HG03066 (cell line): Measurements from ENCODE around the gene SELENOM.

ENCODE experiments used
- ATAC-seq: cut with Tn5 transposase; IDR thresholded peaks from one replicate; pipeline ENCODE4 v1.9.1; 2021; ENCODE audit warnings: low read depth; ENCODE audit not compliant: unreplicated experiment

The SELENOM gene

DNA sequence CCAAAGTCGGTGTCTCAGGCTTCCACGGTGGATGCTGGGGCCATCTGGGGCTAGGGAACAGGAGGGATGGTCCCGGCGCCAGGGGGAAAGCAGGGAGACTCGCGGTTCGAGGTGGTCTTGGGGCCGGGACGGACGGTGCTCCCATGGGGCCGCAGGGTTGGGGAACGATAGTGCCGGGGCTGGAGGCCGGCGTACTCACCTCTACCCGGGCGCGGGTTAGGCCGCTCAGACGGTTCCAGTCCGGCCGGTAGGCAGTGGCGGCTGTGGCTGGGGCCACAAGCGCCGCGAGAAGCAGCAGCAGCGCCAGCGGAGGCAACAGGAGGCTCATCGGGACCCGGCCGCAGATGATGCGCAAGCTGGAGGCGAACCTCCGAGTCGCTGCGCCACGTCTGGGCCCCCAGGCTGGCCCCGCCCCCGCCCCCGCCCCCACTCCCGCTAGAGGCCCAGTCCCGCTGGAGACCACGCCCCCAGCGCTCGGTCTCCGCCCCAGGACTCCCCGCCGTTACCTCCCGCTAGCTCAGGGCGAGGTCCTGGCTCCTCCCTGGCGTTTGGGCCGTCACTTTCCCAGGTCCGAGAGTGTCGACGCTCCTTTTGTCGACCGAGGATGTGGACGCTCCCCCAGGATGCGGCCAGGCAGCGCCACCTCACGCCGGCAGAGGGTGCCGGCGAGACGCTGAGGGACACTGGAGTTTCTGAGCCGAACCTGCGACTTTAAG, at the start of gene SELENOM:
TSS of gene SELENOM (minus strand) at position 391 of the 716 bp plus-strand sequence. CDS start at position 328, 63 bp downstream.
- peak; percentile 62 for ATAC-seq

DNA sequence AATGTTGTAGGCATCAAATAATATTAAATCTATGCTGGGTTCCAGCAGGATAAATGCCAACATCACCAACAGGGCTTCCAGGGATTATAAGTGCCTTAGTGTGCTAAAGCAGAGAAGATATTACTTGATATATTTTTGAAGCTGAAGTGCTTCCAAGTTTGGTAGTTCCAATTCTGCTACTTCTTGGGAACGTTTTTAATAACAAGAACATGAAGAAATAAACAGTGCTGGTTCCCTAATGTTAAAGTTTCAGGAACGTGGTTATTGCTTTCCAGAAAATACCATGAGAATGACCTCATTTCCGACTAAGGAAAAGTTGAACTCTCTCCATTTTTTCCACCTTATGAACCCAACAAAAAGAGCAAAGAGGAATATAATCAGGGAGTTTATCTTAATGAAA, 48.1 kb upstream of the SELENOM start:
- no peak for ATAC-seq

DNA sequence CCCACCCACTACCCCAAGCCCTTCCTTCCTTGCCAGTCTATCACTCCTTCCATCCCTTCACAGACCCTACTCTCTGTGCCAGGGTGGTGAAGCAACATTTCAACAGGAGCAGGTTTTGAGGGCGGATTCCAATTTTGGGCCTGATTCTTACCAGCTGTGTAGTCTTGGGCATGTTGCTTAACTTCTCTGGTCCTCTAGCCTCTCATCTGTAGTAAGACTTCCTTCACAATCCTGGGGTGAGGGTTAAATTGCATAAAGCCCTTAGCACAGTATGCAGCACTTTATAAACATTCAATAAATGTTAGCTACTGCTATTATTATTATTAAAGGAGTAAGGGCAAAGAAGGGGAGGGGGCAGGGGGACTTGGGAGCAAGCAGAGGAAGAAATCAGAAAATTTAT, 47.6 kb upstream of the SELENOM start:
- no peak for ATAC-seq

DNA sequence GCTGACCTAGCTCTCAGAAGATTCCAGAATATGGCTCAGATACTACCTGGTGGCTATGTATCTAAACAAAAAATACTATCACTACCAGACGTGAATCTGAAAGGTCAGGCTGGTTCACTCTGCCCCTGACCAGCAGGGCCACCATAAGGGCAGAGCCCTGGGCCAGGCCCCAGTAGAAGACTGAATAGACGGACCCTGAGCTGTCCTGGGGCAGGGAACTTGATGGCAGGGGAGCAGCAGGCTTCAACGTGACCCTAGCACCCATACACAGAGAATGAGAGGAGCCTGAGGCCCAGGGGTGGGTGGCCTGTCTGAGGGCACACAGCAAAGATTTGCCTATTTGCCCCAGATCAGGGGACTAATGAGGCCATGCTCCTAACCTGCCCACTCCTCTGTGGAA, 46.0 kb upstream of the SELENOM start:
- no peak for ATAC-seq

GRCh38 chr22:31151872-31152271, 44.5 kb upstream of the SELENOM start:
- ATAC-seq = no peak

DNA sequence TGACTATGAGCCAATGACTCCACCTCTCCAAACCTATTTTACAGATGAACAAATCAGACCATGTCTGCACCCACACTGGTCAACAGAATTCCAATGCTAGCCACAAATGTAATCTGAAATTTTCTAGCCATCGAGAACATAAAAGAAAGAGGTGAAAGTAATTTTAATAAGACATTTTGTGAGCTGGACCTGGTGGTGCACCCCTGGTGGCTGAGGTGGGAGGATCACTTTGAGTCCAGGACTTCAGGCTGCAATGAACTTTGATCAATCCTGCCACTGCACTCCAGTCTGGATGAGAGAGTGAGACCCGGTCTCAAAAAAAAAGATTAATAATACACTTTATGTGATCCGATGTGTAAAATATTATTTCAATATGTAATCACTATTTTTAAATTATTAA, 43.2 kb upstream of the SELENOM start:
- no peak for ATAC-seq

DNA sequence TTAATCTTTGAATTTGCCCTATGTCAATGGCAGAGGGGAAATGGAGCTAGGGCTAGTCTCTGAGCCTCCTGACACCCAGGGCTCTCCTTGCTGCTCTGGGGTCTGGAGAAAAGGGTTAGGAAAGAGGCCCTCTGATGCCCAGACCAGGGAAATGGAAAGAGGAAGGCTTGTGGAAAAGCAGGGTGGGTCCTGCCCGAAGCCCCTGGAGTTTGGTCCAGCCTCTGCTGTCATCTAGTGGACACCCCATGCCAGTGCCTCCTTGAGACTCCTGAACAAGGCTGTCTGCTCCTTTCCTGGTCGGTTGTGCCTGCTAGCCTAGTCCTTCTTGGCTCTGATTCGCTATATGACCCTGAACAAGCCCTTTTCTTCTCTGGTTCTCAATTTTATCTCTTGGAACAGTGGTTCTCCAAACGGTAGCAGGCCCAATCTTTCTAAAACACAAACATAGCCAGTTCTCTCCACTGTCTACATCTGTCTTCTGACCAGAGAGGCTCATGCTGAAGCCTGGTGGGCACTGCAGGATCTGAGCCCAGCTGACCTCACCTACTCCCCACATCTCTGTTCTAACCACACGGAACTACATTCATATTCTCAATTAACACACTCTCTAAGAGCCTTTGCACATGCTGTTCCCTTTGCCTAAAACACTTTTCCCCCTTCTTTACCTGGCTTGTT, 41.7 kb upstream of the SELENOM start:
- ATAC-seq = no peak

DNA sequence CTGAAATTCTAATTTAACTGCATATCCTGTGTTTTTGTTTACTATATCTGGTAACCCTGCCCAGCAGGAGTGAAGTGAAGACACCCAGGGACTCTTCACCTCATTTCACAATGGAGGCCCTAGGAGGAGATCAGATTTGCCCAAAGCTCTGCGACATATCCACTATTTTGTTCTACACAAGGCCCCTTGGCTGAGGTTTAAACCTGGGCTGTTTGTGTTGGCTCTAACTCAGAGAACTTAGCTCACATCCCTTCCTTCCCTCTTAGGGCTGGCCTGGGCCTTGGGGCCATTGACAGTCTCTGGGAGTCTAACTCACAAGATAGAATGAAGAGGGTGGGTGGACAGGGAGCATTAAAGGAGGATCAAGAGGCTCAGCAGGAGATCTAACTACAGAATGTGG, 41.1 kb upstream of the SELENOM start:
- no peak for ATAC-seq

DNA sequence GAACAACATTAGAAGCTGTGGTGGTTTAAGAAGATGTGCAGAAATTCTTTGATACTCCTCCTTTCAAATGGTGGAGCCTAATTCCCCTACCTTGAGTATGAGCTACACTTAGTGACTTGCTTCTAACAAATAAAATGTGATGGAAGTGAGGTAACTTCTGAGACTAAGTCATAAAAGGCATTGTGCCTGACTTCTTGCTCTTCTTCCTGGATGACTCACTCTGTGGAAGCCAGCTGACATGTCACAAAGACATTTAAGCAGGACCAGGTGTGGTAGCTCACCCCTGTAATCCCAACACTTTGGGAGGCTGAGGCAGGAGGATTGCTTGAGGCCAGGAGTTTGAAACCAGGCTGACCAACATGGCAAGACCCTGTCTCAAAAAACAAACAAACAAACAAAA, 36.9 kb upstream of the SELENOM start:
- ATAC-seq = no peak

GRCh38 chr22:31143537-31143936, 36.2 kb upstream of the SELENOM start:
- ATAC-seq = no peak

DNA sequence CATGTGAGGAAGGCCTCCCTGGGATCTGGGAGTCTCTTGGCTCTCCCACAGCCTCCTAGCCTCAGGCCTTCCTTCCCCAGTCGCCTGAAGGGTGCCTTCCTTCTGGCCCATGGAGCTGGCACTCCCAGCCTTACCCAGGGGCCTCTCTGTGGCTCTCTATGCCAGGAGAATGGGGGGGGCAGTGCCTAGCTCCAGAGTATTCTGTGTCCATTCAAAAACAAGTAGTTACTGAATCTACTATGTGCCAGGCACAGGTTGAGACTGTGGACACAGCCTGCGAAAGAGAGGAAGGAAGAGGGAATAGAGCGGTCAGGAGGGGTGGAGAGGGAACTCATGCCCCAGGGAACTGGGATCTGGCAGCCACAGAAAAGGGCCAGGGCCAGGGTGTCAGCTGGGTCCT, 35.7 kb upstream of the SELENOM start:
- ATAC-seq = no peak

DNA sequence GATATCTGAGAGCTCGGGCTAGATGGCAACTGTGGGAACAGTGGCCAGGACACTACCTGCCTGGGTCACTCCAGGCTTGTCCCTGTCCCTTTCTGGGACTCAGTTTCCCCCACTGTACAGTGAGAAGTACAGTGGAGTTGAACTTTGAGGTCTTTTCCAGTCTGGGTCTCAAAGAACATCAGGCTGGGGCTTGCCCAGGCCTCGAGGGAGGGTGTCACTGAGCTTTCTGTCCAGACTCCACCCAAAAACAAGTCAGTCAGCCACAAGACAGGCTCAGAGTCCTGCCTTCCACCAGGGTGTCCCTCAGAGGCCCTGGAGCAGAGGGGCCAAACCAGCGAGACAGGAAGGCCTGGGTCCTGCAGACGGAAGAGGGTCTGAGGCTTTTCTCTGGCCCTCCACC, 34.9 kb upstream of the SELENOM start:
- no peak for ATAC-seq

DNA sequence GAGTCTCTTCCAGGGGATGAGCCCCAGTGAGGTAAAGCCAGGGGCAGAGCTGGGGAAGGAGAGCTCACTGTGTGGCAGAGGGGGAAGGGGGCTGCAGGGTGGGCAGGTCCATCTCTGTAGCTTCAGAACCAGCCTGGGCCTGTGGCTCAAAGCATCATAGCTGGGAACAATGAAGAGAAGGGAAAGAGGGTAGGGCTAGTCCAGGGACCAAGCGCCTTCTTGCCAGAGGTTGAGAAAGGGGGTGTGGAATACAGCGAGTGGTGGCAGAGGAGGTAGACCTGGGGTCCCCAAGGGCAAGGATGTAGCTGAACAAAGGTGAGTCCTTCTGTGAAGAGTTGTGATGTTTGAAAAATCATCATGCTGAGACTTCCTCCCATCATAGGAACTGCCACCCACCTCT, 34.2 kb upstream of the SELENOM start:
- ATAC-seq = no peak

- ATAC-seq = no peak
These were observed 33.4 kb upstream of the SELENOM start for GRCh38 chr22:31140746-31141145.

GRCh38 chr22:31139866-31140716, 32.7 kb upstream of the SELENOM start, which contains the start of gene PLA2G3:
TSS of gene PLA2G3 (minus strand) at chr22:31140508. CDS start at chr22:31140354, 154 bp downstream.
- ATAC-seq = no peak

DNA sequence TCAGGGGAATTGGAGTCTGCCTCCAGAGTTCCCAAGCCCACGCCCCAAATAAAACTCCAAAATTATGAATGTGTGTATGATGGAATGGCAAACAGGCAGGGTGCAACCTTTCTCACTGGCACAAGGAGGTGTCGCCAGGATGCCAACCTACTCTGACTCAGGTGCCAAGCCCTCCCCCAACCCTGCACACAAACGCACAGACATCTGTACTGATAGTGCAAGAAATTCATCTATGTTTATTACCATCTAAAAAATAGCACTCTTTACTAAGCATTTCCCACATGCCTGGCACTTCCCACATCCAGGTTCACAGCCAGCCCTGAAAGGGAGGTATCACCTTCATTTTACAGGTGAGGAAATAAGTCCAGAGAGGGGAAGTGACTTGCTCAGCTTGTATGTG, 31.7 kb upstream of the SELENOM start:
- no peak for ATAC-seq

DNA sequence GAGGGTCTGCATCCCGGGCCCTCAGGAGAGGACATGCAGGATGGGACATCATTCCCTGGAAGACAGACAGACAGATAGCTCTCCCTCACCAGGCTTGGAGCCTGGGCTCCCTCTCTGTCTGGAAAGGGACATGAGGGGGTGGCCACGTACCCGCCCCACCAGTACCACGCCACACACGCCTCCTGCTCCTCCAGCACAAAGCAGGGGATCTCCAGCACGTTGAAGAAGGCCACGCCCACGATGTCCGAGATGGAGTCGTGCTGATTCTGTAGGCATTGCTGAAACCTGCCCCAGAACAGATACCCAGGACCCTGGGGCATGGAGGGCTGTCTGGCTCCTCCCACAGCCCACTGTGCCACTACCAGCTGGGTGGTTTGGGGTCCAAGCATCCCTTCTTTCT, 30.8 kb upstream of the SELENOM start:
- ATAC-seq = no peak

DNA sequence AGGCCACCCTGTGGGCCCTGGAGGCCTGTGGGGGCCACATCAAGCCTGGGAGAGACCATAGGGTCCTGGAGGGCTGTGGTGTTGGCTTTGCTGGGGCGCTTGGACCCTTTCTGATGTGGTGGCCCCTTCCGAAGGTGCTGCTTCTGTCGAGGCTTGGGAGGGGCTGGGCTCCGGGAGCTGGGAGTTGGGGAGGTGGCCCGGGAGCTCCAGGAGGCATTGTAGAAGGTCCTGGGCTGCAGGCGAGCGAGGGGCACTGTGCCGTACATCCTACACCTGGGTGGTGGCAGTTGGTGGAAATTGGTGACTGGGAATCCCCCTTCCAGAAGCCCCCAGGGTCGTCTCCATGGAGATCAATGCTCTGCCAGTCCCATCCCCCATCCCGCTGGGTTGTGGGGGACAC, 30.4 kb upstream of the SELENOM start:
- ATAC-seq = no peak

DNA sequence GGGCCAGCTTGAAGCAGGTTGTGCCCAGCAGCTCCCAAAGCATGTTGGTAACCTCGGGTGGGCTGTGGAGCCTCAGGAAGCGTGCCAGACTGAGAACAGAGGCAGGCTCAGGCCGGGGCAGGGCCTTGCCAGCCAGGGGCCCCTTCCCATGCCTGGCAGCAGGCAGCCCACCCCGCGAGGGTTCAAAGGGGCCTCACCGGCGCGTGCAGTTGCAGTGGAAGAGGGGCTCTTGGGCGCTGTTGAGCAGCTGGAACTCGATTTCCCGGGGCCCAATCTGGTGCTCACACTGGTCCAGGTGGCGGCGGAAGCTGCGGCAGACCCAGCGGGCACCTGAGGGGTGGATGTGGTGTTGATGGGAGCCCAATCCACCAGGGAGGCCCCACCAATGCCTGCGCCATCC, 29.3 kb upstream of the SELENOM start:
- ATAC-seq = no peak

DNA sequence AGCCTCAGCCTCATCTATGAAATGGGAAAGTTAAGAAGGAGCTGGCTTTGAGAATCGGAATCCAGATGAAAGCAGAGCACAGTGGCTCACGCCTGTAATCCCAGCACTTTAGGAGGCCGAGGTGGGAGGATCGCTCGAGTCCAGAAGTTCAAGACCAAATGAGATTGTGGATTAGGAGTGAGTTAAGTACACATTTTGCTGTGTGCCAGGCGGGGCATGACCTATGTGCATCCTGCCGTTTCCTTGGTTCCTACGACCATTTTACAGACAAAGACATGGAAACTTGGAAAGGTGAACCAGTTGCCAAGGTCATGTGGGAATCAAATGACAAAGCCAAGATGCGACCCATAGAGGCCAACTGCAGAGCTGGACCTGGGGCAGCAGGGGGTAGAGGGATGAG, 28.8 kb upstream of the SELENOM start:
- no peak for ATAC-seq

DNA sequence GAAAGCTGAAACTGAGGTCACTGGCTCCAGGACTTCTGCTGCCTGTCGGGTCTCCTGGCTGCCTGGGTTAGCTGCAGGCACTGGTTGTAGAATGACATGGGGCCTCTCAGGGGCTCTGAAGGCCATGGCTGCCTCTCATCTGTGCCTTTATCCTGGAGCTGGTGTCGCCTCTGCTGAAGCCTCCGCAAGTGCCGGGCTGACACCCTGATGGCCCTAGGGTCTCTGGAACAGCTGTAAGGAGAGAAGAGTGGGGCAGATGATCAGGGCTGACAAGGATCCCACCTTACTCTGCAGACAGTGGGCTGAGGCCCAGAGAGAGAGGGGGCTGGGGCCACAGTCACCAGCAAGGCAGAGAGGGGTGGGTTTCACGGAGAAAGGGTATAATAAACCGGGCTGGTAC, 28.3 kb upstream of the SELENOM start:
- no peak for ATAC-seq
